ENCODE measurements around the gene CCDC134.
"Not testable (repeated sequence)": the region's sequence is repeated elsewhere in the genome, so short reads cannot be mapped to it uniquely, and the experiment has no call there.

CCDC134 gene

GRCh38 chr22:41862160-41862529, 61.7 kb downstream of the CCDC134 start:
- peak overlapping the region; percentile 76 for H3K4me3 Mint-ChIP-seq
- no peaks in the 10 kb centered on the region for H3K9me3 Mint-ChIP-seq
- DNase-seq = no peak
- peak overlapping the region; percentile 99 for H3K27ac Mint-ChIP-seq
- H3K27me3 Mint-ChIP-seq = no peaks in the 10 kb centered on the region
- H3K4me1 Mint-ChIP-seq (ENCODE audit: low read depth) = peaks cover 85% of the 10 kb centered on the region
- peaks cover 43% of the 10 kb centered on the region for H3K36me3 Mint-ChIP-seq (ENCODE audit: low read depth)

GRCh38 chr22:41862530-41863266, 62.2 kb downstream of the CCDC134 start:
- Mint-ChIP-seq H3K4me1 (ENCODE audit: low read depth) (peaks cover 81% of the 10 kb centered on the region), H3K27me3 (no peaks in the 10 kb centered on the region), H3K9me3 (no peaks in the 10 kb centered on the region), H3K27ac (peak overlapping the region; percentile 99), H3K36me3 (ENCODE audit: low read depth) (peaks cover 47% of the 10 kb centered on the region), H3K4me3 (peak overlapping the region; percentile 76)
- DNase-seq = peak; percentile 79

GRCh38 chr22:41863472-41863871, 63.0 kb downstream of the CCDC134 start:
- DNase-seq = no peak
- Mint-ChIP-seq H3K27ac (peak overlapping the region; percentile 99), H3K36me3 (ENCODE audit: low read depth) (peaks cover 49% of the 10 kb centered on the region), H3K4me1 (ENCODE audit: low read depth) (peaks cover 74% of the 10 kb centered on the region), H3K9me3 (no peaks in the 10 kb centered on the region), H3K4me3 (peak overlapping the region; percentile 76), H3K27me3 (no peaks in the 10 kb centered on the region)

GRCh38 chr22:41868556-41868955, 68.1 kb downstream of the CCDC134 start:
- H3K27me3 Mint-ChIP-seq = no peaks in the 10 kb centered on the region
- no peak overlapping the region for H3K4me3 Mint-ChIP-seq
- peaks cover 83% of the 10 kb centered on the region for H3K36me3 Mint-ChIP-seq (ENCODE audit: low read depth)
- no peak overlapping the region for H3K27ac Mint-ChIP-seq
- H3K9me3 Mint-ChIP-seq = no peaks in the 10 kb centered on the region
- H3K4me1 Mint-ChIP-seq (ENCODE audit: low read depth) = peaks cover 57% of the 10 kb centered on the region
- no peak for DNase-seq

GRCh38 chr22:41870081-41870480, 69.6 kb downstream of the CCDC134 start:
- not testable (repeated sequence) for DNase-seq, H3K4me3 Mint-ChIP-seq, H3K27ac Mint-ChIP-seq, H3K9me3 Mint-ChIP-seq, H3K27me3 Mint-ChIP-seq
- peaks cover 64% of the 10 kb centered on the region for H3K4me1 Mint-ChIP-seq (ENCODE audit: low read depth)
- peaks cover 95% of the 10 kb centered on the region for H3K36me3 Mint-ChIP-seq (ENCODE audit: low read depth)

- Mint-ChIP-seq H3K4me3 (no peak overlapping the region), H3K9me3 (no peaks in the 10 kb centered on the region), H3K4me1 (ENCODE audit: low read depth) (peaks cover 64% of the 10 kb centered on the region), H3K36me3 (ENCODE audit: low read depth) (peaks cover 95% of the 10 kb centered on the region), H3K27me3 (no peaks in the 10 kb centered on the region), H3K27ac (peak overlapping the region; percentile 94)
- DNase-seq = no peak
Measured at GRCh38 chr22:41870786-41871185, 70.3 kb downstream of the CCDC134 start.

GRCh38 chr22:41873391-41873790, 72.9 kb downstream of the CCDC134 start:
- H3K9me3 Mint-ChIP-seq = no peaks in the 10 kb centered on the region
- peaks cover 94% of the 10 kb centered on the region for H3K36me3 Mint-ChIP-seq (ENCODE audit: low read depth)
- peak overlapping the region; percentile 71 for H3K4me3 Mint-ChIP-seq
- DNase-seq = peak; percentile 57
- peaks cover 75% of the 10 kb centered on the region for H3K4me1 Mint-ChIP-seq (ENCODE audit: low read depth)
- peak overlapping the region; percentile 94 for H3K27ac Mint-ChIP-seq
- H3K27me3 Mint-ChIP-seq = no peaks in the 10 kb centered on the region

GRCh38 chr22:41874090-41874489, 73.6 kb downstream of the CCDC134 start:
- no peak for DNase-seq
- Mint-ChIP-seq H3K4me3 (peak overlapping the region; percentile 71), H3K9me3 (no peaks in the 10 kb centered on the region), H3K27ac (peak overlapping the region; percentile 94), H3K27me3 (no peaks in the 10 kb centered on the region), H3K4me1 (ENCODE audit: low read depth) (peaks cover 82% of the 10 kb centered on the region), H3K36me3 (ENCODE audit: low read depth) (peaks cover 94% of the 10 kb centered on the region)

- no peaks in the 10 kb centered on the region for H3K27me3 Mint-ChIP-seq
- DNase-seq = no peak
- no peaks in the 10 kb centered on the region for H3K9me3 Mint-ChIP-seq
- peak overlapping the region; percentile 92 for H3K27ac Mint-ChIP-seq
- peaks cover 95% of the 10 kb centered on the region for H3K36me3 Mint-ChIP-seq (ENCODE audit: low read depth)
- H3K4me1 Mint-ChIP-seq (ENCODE audit: low read depth) = peaks cover 84% of the 10 kb centered on the region
- peak overlapping the region; percentile 71 for H3K4me3 Mint-ChIP-seq
Measured at GRCh38 chr22:41875531-41876270, 75.2 kb downstream of the CCDC134 start.
